ENCODE results near the gene CRYBB3. TPM values are rescaled to one million over a fixed set of nuclear protein-coding genes. Genes with fewer than 3 reads are reported as not detected.

Gene CRYBB3
- total and polyA plus RNA-seq, 9 of the 15 experiments (the other 6 are each of a cell fraction or from before 2014, with no cell fraction given) = not detected

DNA sequence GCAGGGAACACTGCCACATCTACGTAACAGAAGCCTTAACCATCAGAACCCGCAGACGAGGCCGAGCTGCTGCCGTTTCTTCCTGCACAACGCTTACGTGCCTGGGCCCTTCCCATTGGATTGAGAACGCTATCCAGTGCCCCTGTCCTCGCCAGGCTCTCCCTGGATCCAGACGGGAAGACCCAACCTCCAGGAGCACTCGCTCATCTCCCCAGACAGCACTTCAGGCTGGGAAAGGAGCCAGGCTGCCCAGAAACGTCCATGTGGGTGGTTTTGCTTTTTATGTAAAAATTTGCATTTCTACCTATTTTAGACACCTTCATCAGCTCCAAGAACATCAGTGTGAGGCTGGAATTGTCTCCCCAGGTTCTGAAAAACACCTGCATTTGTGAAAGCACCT is 7.3 kb upstream of the CRYBB3 start:
- POLR2A ChIA-PET = no interaction called here
- FAIRE-seq = no peak
- Histone ChIP-seq H3K27me3 (ENCODE audit: control insufficient read depth in 2 of 2, insufficient read depth in 2 of 2, low read length in 2 of 2) (peaks cover 0 to 2% of the 10 kb centered on the region in 2 experiments; a peak in 1 of 5 replicates), H3K9ac (ENCODE audit: insufficient read depth in 1 of 2, low read depth in 2 of 2, low read length in 2 of 2) (no peak overlapping the region), H3K9me3 (replicated peaks; ENCODE audit: control insufficient read depth, insufficient read depth, low read depth, low read length) (no peaks in the 10 kb centered on the region), H3K4me3 (no peak overlapping the region), H2AFZ (ENCODE audit: low read depth, low read length) (no peak overlapping the region), H4K20me1 (replicated peaks; ENCODE audit: control insufficient read depth, insufficient read depth, low read length) (no peaks in the 10 kb centered on the region; the same call in 1 of the 2 replicates), H3K4me2 (ENCODE audit: insufficient read depth, low read length) (no peak overlapping the region), H3K4me1 (replicated peaks in 1 of 2; ENCODE audit: control insufficient read depth in 2 of 2, insufficient read depth in 2 of 2, low read length in 2 of 2) (no peaks in the 10 kb centered on the region), H3K27ac (ENCODE audit: extremely low read depth, low read depth, low read length) (no peak overlapping the region), H3K36me3 (ENCODE audit: control insufficient read depth, insufficient read depth, low read length) (no peaks in the 10 kb centered on the region), H3K9me1 (ENCODE audit: control insufficient read depth, insufficient read depth, low read length) (no peaks in the 10 kb centered on the region), H3K79me2 (ENCODE audit: control insufficient read depth, insufficient read depth, low read length) (no peaks in the 10 kb centered on the region)
- WGBS (ENCODE audit: insufficient coverage, low coverage, missing lambda C conversion rate) = 0% methylated on average over 3 of the region's 12 CpGs
- intact Hi-C loops (cut with micrococcal nuclease) (no loop called here), in situ Hi-C loops (cut with MboI) (no loop called here)
- DNase-seq (ENCODE audit: extremely low read depth in 1 of 4, low spot score in 3 of 4) = no peak
- ATAC-seq = no peak
- TF ChIP-seq ZKSCAN3 (CRISPR knock-in tag; IDR thresholded peaks at IDR 0.05) (no peak), CCAR2 (IDR thresholded peaks at IDR 0.05; ENCODE audit: low read depth, low read length) (no peak), KDM2B (CRISPR knock-in tag; IDR thresholded peaks at IDR 0.05) (no peak), ZNF444 (CRISPR knock-in tag; IDR thresholded peaks at IDR 0.05) (no peak), HMG20A (CRISPR knock-in tag; conservative IDR thresholded peaks at IDR 0.05) (no peak), ZNF121 (CRISPR knock-in tag; conservative IDR thresholded peaks at IDR 0.05) (no peak), MCM5 (IDR thresholded peaks at IDR 0.05; ENCODE audit: low read depth) (no peak), MYC (IDR thresholded peaks at IDR 0.05; ENCODE audit: low read depth, low read length) (no peak), MYC (CRISPR knock-in tag; IDR thresholded peaks at IDR 0.05; ENCODE audit: borderline replicate concordance, low read depth) (no peak), COPS2 (conservative IDR thresholded peaks at IDR 0.05) (no peak), PML (IDR thresholded peaks at IDR 0.05; ENCODE audit: low read length) (no peak), BRCA1 (IDR thresholded peaks at IDR 0.05) (no peak), BRCA1 (CRISPR knock-in tag; IDR thresholded peaks at IDR 0.05) (no peak), MTA1 (IDR thresholded peaks at IDR 0.05; ENCODE audit: borderline replicate concordance) (no peak), ATF7 (IDR thresholded peaks at IDR 0.05) (no peak), NEUROD1 (IDR thresholded peaks at IDR 0.05; ENCODE audit: borderline replicate concordance, low read depth, low read length, partially characterized antibody) (no peak)
- TF ChIP-seq, protein P1, sequence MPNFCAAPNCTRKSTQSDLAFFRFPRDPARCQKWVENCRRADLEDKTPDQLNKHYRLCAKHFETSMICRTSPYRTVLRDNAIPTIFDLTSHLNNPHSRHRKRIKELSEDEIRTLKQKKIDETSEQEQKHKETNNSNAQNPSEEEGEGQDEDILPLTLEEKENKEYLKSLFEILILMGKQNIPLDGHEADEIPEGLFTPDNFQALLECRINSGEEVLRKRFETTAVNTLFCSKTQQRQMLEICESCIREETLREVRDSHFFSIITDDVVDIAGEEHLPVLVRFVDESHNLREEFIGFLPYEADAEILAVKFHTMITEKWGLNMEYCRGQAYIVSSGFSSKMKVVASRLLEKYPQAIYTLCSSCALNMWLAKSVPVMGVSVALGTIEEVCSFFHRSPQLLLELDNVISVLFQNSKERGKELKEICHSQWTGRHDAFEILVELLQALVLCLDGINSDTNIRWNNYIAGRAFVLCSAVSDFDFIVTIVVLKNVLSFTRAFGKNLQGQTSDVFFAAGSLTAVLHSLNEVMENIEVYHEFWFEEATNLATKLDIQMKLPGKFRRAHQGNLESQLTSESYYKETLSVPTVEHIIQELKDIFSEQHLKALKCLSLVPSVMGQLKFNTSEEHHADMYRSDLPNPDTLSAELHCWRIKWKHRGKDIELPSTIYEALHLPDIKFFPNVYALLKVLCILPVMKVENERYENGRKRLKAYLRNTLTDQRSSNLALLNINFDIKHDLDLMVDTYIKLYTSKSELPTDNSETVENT (CRISPR knock-in tag; IDR thresholded peaks at IDR 0.05) = no peak
- TF ChIP-seq, protein P2, sequence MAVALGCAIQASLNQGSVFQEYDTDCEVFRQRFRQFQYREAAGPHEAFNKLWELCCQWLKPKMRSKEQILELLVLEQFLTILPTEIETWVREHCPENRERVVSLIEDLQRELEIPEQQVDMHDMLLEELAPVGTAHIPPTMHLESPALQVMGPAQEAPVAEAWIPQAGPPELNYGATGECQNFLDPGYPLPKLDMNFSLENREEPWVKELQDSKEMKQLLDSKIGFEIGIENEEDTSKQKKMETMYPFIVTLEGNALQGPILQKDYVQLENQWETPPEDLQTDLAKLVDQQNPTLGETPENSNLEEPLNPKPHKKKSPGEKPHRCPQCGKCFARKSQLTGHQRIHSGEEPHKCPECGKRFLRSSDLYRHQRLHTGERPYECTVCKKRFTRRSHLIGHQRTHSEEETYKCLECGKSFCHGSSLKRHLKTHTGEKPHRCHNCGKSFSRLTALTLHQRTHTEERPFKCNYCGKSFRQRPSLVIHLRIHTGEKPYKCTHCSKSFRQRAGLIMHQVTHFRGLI (CRISPR knock-in tag; IDR thresholded peaks at IDR 0.05) = no peak
- TF ChIP-seq, protein P3, sequence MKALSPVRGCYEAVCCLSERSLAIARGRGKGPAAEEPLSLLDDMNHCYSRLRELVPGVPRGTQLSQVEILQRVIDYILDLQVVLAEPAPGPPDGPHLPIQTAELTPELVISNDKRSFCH (CRISPR knock-in tag; IDR thresholded peaks at IDR 0.05) = no peak
- TF ChIP-seq, protein P3 (tag; IDR thresholded peaks at IDR 0.05) = no peak
- CTCF ChIA-PET (ENCODE audit: low intra/inter-chr PET ratio) = no interaction called here
- no TSS peak for BruUV-seq (replicated peaks)

Measured in K562 (cell line).